ENCODE measurements around the gene SNX13.

SNX13 gene

GRCh38 chr7:17774716-17775288 lies 165.5 kb downstream of the SNX13 start:
- no peak for DNase-seq

GRCh38 chr7:17774248-17774647 lies 166.0 kb downstream of the SNX13 start:
- no peak for DNase-seq

GRCh38 chr7:17773289-17773626 lies 167.0 kb downstream of the SNX13 start:
- no peak for DNase-seq

- DNase-seq: no peak
Observed at GRCh38 chr7:17772581-17773288, 167.6 kb downstream of the SNX13 start.

GRCh38 chr7:17771901-17772408 lies 168.3 kb downstream of the SNX13 start:
- no peak for DNase-seq

- DNase-seq: no peak
Observed at GRCh38 chr7:17770710-17771375, 169.5 kb downstream of the SNX13 start.

- peak; percentile 33 to 40 for DNase-seq
Observed at GRCh38 chr7:17769918-17770317, 170.4 kb downstream of the SNX13 start.

GRCh38 chr7:17758008-17758407 lies 182.3 kb downstream of the SNX13 start:
- DNase-seq: no peak

- DNase-seq: no peak
Observed at GRCh38 chr7:17746020-17746530, 194.2 kb downstream of the SNX13 start.

- no peak for DNase-seq
Observed at GRCh38 chr7:17745610-17746009, 194.7 kb downstream of the SNX13 start.

GRCh38 chr7:17743316-17743715 lies 197.0 kb downstream of the SNX13 start:
- DNase-seq: no peak

- no peak for DNase-seq
Observed at GRCh38 chr7:17741426-17741825, 198.9 kb downstream of the SNX13 start.

Data from NCI-H1930 (cell line).